CD1c-positive myeloid dendritic cell (primary cell): Measurements from ENCODE around the gene ANKRD28.
A peak's percentile ranks its signal among the peaks of the same experiment; 100 is the strongest.

Experiments used
- DNase-seq: peaks from one replicate; pipeline ENCODE4 v3.0.0-alpha.2; 2016; ENCODE audit errors: extremely low spot score

ANKRD28 gene

DNA sequence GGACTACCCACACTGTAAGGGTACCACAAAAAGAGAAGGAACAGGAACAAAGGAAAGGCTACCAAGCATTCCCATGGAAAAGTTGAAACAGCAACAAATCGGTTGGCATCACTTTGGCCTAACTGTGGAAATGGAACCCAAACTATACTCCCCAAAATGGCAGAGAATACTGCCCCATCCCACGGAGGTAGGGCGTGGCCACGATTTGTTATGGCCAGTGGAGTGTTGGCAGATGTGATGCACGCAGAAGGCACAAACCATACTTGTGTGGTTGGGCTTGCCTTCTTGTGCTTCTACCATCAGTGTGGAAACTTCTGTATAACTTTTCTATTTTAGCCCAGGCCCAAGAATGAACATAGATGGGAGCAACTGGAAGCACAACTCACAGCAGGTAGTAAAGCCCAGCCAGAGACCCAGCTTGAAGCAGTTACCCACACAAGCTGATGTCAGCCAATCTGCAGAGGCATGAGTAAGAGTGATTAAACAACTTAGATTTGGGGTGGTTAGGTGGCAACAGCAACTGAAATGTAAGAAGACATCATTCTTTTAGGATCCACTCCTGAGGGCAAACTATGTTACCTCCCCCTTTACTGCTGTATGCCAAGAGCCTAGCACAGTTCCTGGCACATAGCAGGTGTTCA, 132.1 kb downstream of the ANKRD28 start:
- DNase-seq = no peak

GRCh38 chr3:15664144-15664543, 133.6 kb downstream of the ANKRD28 start:
- no peak for DNase-seq

- DNase-seq = no peak
Measured at GRCh38 chr3:15660055-15660935, 137.5 kb downstream of the ANKRD28 start.

GRCh38 chr3:15659254-15659975, 138.4 kb downstream of the ANKRD28 start:
- no peak for DNase-seq

- no peak for DNase-seq
Measured at GRCh38 chr3:15657016-15657415, 140.8 kb downstream of the ANKRD28 start.

DNA sequence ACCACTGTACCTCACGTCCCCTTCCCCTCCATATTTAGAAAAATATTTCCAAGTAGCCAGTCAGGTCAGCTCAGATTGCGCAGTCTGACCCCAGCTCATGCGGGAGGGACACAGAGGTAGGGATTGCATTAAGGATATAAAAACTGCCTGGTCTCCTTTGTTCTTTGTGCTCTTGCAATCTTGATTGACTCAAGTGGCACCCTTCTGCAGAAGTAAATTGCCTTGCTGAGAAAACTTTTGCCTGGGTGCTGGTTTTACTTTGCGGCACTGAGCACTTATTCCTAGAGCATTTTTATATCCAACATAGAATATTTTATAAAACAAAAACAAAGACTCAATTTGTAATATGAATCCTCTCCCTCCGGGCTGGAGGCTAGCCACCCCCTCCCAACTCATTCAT, 141.4 kb downstream of the ANKRD28 start:
- no peak for DNase-seq

- DNase-seq = no peak
Measured at GRCh38 chr3:15654891-15655290, 142.9 kb downstream of the ANKRD28 start.

DNA sequence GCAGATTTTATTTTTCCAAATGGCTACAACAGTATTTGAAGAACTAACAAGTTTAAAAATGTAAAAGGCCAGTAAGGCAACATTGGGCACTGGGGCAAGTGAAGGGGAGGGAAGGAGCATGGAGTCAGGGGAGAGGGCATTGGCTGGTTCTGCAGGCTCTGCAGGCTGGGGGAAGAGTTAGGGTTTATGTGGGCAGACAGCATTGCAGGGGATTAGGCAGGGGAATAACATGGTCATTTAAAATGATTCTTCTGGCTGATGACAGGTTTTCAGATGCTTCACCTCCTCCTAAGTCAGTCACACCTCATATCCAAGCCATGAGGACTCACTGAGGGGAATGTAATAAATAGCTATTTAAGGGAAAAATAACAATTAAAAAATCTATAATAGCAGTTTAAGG, 143.7 kb downstream of the ANKRD28 start:
- DNase-seq = no peak

DNA sequence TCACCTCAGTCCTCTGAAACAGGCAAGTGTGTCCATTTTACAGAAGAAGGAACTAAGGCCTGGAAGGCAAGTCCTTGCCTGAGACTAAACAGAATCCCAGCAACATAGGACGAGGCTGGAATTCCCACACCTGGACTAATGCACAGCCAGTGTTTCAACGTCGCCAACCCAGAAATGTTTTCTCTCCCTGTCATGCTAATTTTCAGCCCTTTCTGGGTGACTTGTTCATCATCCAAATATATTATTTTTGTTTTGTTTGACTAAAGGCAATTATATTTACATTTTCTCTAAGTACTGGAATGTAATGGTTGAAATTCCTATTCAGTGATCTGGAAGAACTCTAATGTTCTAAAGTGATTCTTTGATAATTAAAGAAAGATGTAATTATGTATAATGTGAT, 144.5 kb downstream of the ANKRD28 start:
- no peak for DNase-seq

- no peak for DNase-seq
Measured at GRCh38 chr3:15651396-15651795, 146.4 kb downstream of the ANKRD28 start.

- DNase-seq = no peak
Measured at GRCh38 chr3:15649858-15650257, 147.9 kb downstream of the ANKRD28 start.

- no peak for DNase-seq
Measured at GRCh38 chr3:15649341-15649740, 148.4 kb downstream of the ANKRD28 start.

DNA sequence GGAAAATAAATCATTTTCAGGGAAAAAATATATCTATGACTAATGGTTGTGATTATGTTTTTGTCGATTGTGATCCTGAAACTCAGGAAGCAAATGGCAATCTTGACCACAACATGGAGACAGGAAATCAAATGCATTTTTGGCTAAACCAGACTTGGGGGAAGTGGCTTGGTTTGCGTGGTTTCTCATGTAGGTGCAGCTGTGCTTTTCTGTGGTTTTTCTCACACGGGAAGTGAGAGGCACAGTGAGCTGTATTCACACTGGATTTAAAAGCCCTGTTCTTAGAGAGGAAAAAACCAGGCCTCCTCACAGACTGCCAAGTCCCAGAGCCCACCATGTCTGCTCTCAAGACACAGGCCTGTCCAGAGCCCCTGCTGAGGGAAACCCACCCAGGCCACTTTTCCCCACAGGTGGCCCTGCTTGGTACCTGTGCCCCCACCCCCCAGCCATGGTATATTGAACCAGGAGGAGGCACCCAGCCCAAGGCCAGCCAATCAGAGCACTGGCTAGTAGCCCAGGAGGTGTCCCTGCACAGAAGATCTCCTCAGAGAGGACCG, 150.1 kb downstream of the ANKRD28 start:
- DNase-seq = peak; percentile 73

DNA sequence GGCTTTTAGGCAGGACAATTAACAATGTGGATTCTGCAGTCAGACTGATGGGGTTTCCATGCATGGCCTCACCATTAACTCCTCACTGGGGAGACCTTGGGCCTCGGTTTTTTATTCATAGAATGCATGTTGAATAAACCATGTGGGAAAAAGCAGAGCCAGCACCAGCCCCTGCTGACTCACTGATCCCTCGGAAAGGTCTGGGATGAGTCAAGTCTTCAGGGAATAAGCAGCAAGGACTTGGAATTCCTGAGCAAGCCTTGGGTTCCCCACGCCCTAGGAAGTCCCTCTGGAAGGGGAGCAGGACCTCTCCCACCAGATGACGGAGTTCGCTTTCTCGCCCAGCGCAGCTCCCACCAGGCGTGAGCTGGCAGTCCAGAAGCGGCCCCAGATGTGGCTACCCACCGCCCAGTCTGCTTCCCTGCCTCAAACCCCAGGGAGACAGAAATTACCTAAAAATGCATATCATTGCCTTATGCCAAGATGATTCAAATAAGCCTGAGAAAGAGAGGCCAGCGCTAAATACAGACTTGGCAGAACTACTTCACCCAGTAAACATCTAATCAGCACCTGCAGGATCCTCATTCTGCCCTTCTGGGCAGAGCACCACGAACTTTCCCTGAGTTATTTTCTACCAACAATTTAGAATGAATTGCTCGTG, 150.8 kb downstream of the ANKRD28 start:
- DNase-seq = no peak

- no peak for DNase-seq
Measured at GRCh38 chr3:15645740-15646501, 151.9 kb downstream of the ANKRD28 start.

- no peak for DNase-seq
Measured at GRCh38 chr3:15645246-15645645, 152.5 kb downstream of the ANKRD28 start.

DNA sequence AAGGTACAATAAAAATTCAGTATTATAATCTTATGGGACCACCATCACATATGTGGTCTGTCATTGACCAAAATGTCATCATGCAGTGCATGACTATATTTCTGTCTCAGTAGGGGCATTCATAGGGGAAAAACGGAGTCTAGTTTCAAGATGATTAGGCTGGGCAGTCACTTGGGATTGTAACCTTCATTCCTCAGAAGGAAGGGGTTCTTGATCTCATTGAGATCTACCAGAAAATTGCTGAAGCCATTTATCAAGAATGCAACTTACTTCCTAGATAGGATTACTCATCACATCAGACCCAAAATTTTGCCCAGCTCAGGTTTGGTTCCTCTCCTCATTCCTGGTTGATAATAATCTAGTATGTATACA, 158.9 kb downstream of the ANKRD28 start:
- no peak for DNase-seq

DNA sequence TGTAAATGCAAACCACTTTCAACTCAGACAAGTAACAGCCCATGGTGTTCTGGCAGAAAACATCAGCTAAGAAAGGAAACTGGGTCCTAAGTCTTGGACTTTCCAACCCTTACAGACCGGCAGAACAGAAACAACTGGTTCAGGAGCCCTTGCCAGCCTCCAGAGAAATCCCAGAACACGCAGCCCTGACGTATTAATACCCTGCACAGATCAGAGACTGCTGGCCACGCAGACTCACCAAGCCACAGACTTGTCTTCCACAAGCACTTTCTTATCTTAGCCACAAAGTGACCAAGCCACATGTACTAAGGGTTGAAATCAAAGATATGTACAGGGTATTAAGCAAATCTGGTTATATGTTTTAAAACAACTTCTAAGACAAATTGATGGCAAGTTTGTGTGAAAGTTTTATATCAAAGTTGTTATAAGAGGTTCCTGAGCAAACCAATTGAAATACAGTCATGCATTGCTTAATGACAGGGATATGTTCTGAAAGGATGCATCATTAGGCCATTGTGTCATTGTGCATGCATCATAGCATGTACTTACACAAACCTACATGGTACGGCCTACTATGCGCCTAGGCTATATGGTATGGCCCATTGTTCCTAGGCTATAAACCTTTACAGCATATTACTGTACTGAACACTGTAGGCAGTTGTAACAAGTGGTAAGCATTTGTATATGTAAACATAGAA, 159.4 kb downstream of the ANKRD28 start:
- no peak for DNase-seq

GRCh38 chr3:15637131-15637951, 160.4 kb downstream of the ANKRD28 start:
- DNase-seq = no peak
